Subcutaneous abdominal adipose tissue (tissue), 5 donors: Measurements from ENCODE around the gene KRT26.
"Not testable (repeated sequence)": the region's sequence is repeated elsewhere in the genome, so short reads cannot be mapped to it uniquely, and the experiment has no call there.

Experiments
- H3K27ac ChIP-seq: one replicate; pipeline ENCODE4 v1.7.0; 2013; ENCODE audit warnings: low read depth, mild to moderate bottlenecking, inconsistent platforms, low read length, moderate library complexity
- H3K27me3 ChIP-seq, 5 donors: one replicate each; pipeline ENCODE4 v1.7.0; 2013; ENCODE audit warnings: low read length in 5 of 5, inconsistent platforms in 1 of 5; ENCODE audit not compliant: control insufficient read depth in 5 of 5, insufficient read depth in 4 of 5
- H3K36me3 ChIP-seq, 5 donors: one replicate each; pipeline ENCODE4 v1.7.0; 2013; ENCODE audit warnings: low read length in 5 of 5; ENCODE audit not compliant: control insufficient read depth in 5 of 5, insufficient read depth in 5 of 5
- H3K4me1 ChIP-seq, 5 donors: one replicate each; pipeline ENCODE4 v1.7.0; 2013; ENCODE audit warnings: low read length in 5 of 5, mild to moderate bottlenecking in 3 of 5, moderate library complexity in 1 of 5; ENCODE audit not compliant: control insufficient read depth in 5 of 5, insufficient read depth in 5 of 5
- H3K4me3 ChIP-seq, 5 donors: one replicate each; pipeline ENCODE4 v1.7.0; 2013; ENCODE audit warnings: low read length in 5 of 5, low read depth in 1 of 5
- H3K9ac ChIP-seq, 5 donors: one replicate each; pipeline ENCODE4 v1.7.0; 2013; ENCODE audit warnings: low read length in 5 of 5, mild to moderate bottlenecking in 4 of 5, moderate library complexity in 3 of 5
- H3K9me3 ChIP-seq, 5 donors: one replicate each; pipeline ENCODE4 v1.7.0; 2013; ENCODE audit warnings: low read length in 5 of 5; ENCODE audit not compliant: control insufficient read depth in 5 of 5
- donor health status: healthy.
- donor health status: healthy.
- donor health status: healthy.
- donor health status: healthy.
- donor health status: healthy.

The KRT26 gene

GRCh38 chr17:40748666-40749065 is 23.3 kb downstream of the KRT26 start:
- H3K36me3 ChIP-seq, H3K9ac ChIP-seq, H3K4me1 ChIP-seq, H3K9me3 ChIP-seq, H3K4me3 ChIP-seq, H3K27ac ChIP-seq, H3K27me3 ChIP-seq: not testable (repeated sequence)

- Histone ChIP-seq H3K36me3 (no peaks in the 10 kb centered on the region), H3K4me1 (no peaks in the 10 kb centered on the region), H3K4me3 (no peak overlapping the region), H3K27ac (no peak overlapping the region), H3K9me3 (peaks cover 5 to 20% (median 11%) of the 10 kb centered on the region in 5 donors), H3K9ac (no peak overlapping the region), H3K27me3 (peaks cover 0 to 5% (median 2%) of the 10 kb centered on the region in 5 donors)
Observed at GRCh38 chr17:40738553-40738952, 33.4 kb downstream of the KRT26 start.

DNA sequence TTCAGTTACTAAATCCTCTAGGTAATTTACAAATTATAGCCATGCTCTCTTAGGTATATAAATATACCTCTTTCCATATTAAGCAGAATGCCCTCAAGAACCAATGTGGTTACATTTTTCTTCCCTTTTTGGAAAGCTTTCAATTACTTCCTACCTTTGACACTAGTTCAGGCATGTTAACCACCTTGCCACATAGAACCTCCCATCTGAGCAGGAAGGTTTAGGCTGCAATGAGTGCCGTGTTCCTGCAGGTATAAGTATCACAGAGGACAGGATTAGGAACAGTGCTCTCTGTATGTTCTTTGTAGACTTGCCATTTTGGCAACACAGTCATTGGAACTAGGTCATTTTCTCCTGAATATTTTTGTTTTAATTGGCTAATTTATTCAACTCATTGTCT is 37.0 kb downstream of the KRT26 start:
- H3K4me3 ChIP-seq: no peak overlapping the region
- H3K9ac ChIP-seq: no peak overlapping the region
- H3K4me1 ChIP-seq: no peaks in the 10 kb centered on the region
- H3K9me3 ChIP-seq: no peaks in the 10 kb centered on the region
- H3K27ac ChIP-seq: no peak overlapping the region
- peaks cover 0 to 7% (median 2%) of the 10 kb centered on the region in 5 donors for H3K27me3 ChIP-seq
- no peaks in the 10 kb centered on the region for H3K36me3 ChIP-seq

DNA sequence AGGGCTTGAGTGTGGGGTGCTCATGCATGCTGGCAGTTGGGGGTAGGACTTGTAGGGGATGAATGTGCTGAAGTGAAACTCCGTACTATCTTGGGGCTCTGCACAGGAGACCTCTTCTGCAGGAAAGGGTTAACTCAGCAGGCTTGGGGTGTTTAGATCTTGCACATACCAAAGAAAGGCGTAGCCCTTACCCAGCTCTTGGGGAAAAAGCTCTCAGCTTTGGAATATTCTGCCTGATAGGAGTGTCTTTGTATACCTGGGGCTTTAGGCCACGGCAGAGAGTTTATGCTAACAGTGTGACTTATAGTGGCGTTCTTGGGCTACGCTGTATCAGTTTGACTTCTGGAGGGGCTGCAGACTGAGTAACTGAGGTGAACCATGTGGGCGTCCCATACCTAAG is 38.0 kb downstream of the KRT26 start:
- no peaks in the 10 kb centered on the region for H3K36me3 ChIP-seq
- no peaks in the 10 kb centered on the region for H3K4me1 ChIP-seq
- H3K9me3 ChIP-seq: no peaks in the 10 kb centered on the region
- no peak overlapping the region for H3K9ac ChIP-seq
- H3K27ac ChIP-seq: no peak overlapping the region
- H3K27me3 ChIP-seq: peaks cover 0 to 9% (median 3%) of the 10 kb centered on the region in 5 donors
- no peak overlapping the region for H3K4me3 ChIP-seq

DNA sequence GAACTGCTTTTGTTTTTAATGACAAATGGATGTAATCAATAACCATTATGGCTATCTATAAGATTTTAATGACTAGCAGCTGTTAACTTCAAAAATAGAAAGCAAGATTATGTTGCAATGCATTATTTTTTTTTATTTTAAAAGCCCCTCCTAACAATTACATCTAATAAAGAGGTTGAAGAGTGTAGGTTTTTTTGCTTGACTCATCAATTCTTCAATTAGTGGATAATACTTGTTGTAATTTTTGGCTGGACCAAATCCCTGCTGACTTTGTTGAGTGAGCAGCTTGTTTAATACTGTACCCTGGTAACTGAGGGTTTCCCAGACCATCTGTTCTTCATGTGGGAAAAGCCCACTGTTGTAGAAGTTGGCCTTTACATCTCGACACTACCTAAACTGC is 41.0 kb downstream of the KRT26 start:
- no peaks in the 10 kb centered on the region for H3K4me1 ChIP-seq
- H3K27me3 ChIP-seq: peaks cover 0 to 6% (median 3%) of the 10 kb centered on the region in 5 donors
- H3K27ac ChIP-seq: no peak overlapping the region
- H3K36me3 ChIP-seq: no peaks in the 10 kb centered on the region
- H3K4me3 ChIP-seq: no peak overlapping the region
- H3K9ac ChIP-seq: no peak overlapping the region
- H3K9me3 ChIP-seq: no peaks in the 10 kb centered on the region

DNA sequence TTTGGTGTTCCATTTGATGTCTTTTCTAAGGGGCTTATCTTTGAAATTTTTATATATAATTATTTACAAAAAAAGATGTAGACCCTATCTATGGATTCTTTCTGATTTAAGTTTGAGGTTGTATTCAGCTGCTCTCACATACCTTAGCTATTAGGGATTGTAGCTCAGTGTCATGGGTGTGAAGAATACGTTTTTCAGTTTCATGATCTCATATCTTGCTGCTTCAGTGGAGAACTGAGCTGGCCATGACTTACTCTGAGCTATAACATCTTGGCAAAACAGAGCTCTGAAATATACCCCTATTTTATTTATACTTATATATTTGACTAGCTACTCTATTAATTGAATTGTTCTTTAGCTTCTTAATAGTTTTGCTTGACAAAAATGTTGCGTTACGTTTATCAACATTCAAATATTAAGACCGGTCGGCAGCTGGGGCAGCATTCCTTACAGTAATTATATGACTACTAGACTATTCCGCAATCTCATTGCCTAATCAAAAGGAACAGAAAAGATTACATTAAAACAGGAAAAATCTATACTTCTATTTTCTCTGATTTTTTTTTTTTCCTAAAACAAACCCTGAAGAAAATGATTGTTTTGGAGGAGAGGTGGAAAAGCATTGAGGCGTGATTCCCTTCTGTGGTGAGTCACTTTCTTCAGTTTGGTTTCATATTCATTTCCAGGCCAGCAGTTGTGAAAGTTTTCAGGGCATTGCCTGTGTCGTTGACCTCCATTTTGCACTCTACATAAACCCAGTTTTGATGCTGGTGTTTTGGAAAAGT is 44.4 kb downstream of the KRT26 start:
- Histone ChIP-seq H3K9me3 (no peaks in the 10 kb centered on the region), H3K36me3 (no peaks in the 10 kb centered on the region), H3K9ac (no peak overlapping the region), H3K4me3 (no peak overlapping the region), H3K27ac (no peak overlapping the region), H3K27me3 (peaks cover 0 to 10% (median 0%) of the 10 kb centered on the region in 5 donors), H3K4me1 (no peaks in the 10 kb centered on the region)

DNA sequence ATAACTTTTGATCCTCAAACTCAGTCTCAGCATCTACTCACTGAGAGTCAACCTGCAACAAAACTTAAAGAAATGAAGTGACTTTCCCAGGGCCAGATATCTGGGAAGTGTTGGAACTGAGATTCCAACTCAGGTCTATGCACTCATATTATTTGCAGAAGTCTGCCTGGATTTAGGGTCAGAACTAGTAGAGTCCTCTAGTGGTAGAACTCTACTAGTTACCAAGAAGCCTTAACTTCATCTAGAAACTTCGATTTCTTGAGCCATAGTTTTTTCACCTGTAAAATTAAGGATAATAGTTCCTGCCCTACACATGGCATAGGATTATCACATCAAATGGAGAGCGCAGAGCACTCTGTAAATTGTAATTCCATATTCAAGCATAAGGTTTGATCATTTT is 45.1 kb downstream of the KRT26 start:
- Histone ChIP-seq H3K27ac (no peak overlapping the region), H3K36me3 (no peaks in the 10 kb centered on the region)

DNA sequence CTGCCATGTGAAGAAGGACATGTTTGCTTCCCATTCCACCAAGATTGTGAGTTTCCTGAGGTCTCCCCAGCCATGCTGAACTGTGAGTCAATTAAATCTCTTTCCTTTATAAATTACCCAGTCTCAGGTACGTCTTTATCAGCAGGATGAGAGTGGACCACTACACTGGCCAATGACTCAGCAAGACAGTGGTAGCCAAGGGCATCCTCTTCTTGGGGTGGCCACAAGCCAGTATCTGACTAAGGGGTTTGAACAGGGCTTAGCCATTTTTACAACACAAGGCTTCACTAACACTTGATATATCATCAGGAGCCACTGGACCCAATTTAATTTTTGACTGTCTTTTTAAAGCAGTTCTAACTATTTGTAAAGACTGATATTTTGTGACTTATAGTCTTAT is 47.3 kb downstream of the KRT26 start:
- Histone ChIP-seq H3K27me3 (peaks cover 0 to 4% (median 0%) of the 10 kb centered on the region in 5 donors), H3K4me1 (peaks cover 0 to 5% (median 0%) of the 10 kb centered on the region in 5 donors)

More for the DNA sequence above, 45.1 kb downstream of the KRT26 start:
- H3K4me1 ChIP-seq: peaks cover 0 to 1% (median 0%) of the 10 kb centered on the region in 5 donors
- no peak overlapping the region for H3K4me3 ChIP-seq
- H3K27me3 ChIP-seq: peaks cover 0 to 10% (median 0%) of the 10 kb centered on the region in 5 donors
- H3K9ac ChIP-seq: no peak overlapping the region
- no peaks in the 10 kb centered on the region for H3K9me3 ChIP-seq

DNA sequence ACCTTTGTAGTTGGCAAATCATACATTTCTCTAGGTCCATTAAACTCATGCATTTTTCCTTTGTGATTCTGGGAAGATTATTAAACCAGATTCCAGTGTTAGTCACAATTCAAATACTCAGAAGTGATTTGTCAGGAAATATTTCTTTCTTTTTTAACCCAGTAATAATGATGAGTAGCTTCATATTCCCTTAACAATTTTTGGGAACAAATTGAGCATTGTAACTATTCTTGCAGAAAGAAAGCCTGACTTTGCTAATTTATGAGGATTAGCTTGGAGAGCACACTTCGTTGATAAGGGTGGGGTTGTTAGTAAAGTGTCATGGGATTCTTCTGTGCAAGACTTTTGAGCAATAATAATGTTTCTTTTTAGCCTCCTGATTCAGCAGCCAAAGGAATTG is 49.8 kb downstream of the KRT26 start:
- H3K4me3 ChIP-seq: no peak overlapping the region
- no peak overlapping the region for H3K9ac ChIP-seq
- H3K27ac ChIP-seq: no peak overlapping the region
- H3K27me3 ChIP-seq: peaks cover 0 to 10% (median 0%) of the 10 kb centered on the region in 5 donors
- peaks cover 0 to 5% (median 0%) of the 10 kb centered on the region in 5 donors for H3K4me1 ChIP-seq
- no peaks in the 10 kb centered on the region for H3K36me3 ChIP-seq
- no peaks in the 10 kb centered on the region for H3K9me3 ChIP-seq

More for the DNA sequence above, 47.3 kb downstream of the KRT26 start:
- H3K9me3 ChIP-seq: no peaks in the 10 kb centered on the region
- H3K9ac ChIP-seq: no peak overlapping the region
- H3K36me3 ChIP-seq: no peaks in the 10 kb centered on the region
- no peak overlapping the region for H3K27ac ChIP-seq
- H3K4me3 ChIP-seq: no peak overlapping the region

- Histone ChIP-seq H3K27ac (no peak overlapping the region), H3K9me3 (no peaks in the 10 kb centered on the region), H3K36me3 (no peaks in the 10 kb centered on the region), H3K27me3 (peaks cover 0 to 10% (median 0%) of the 10 kb centered on the region in 5 donors), H3K4me3 (no peak overlapping the region), H3K4me1 (peaks cover 0 to 5% (median 0%) of the 10 kb centered on the region in 5 donors), H3K9ac (no peak overlapping the region)
Observed at GRCh38 chr17:40720899-40721298, 51.1 kb downstream of the KRT26 start.
